Immature natural killer cell (primary cell): Measurements from ENCODE around the gene ARL5B. TPM values are rescaled to one million over a fixed set of nuclear protein-coding genes. Genes with fewer than 3 reads are reported as not detected.

ENCODE experiments used
- DNase-seq, 3 donors: peaks; one replicate each; pipeline ENCODE4 v3.0.0; 2022; ENCODE audit warnings: mixed read lengths in 1 of 3
- H3K27ac Mint-ChIP-seq, 6 donors: one replicate each; pipeline ENCODE4 v1.8.0; 2020; ENCODE audit warnings: mixed read lengths in 6 of 6, mild to moderate bottlenecking in 5 of 6, inconsistent platforms in 4 of 6, moderate library complexity in 3 of 6
- H3K27me3 Mint-ChIP-seq, 3 donors: one replicate each; pipeline ENCODE4 v1.8.0; 2020 to 2021; ENCODE audit warnings: low read depth in 3 of 3, mild to moderate bottlenecking in 3 of 3, mixed read lengths in 3 of 3, moderate library complexity in 3 of 3, inconsistent platforms in 1 of 3
- H3K36me3 Mint-ChIP-seq, 3 donors: one replicate each; pipeline ENCODE4 v1.8.0; 2020; ENCODE audit warnings: mixed read lengths in 3 of 3, inconsistent platforms in 2 of 3, mild to moderate bottlenecking in 2 of 3
- H3K4me1 Mint-ChIP-seq, 2 donors: one replicate each; pipeline ENCODE4 v1.8.0; 2020; ENCODE audit warnings: inconsistent platforms in 2 of 2, mild to moderate bottlenecking in 2 of 2, mixed read lengths in 2 of 2, moderate library complexity in 1 of 2
- H3K4me3 Mint-ChIP-seq, 5 donors: one replicate each; pipeline ENCODE4 v1.8.0; 2020; ENCODE audit warnings: mild to moderate bottlenecking in 5 of 5, mixed read lengths in 5 of 5, inconsistent platforms in 3 of 5, moderate library complexity in 3 of 5
- H3K9me3 Mint-ChIP-seq, 6 donors: one replicate each; pipeline ENCODE4 v1.8.0; 2020; ENCODE audit warnings: mild to moderate bottlenecking in 6 of 6, mixed read lengths in 6 of 6, inconsistent platforms in 4 of 6, moderate library complexity in 3 of 6
- polyA plus RNA-seq, 3 donors: library from polyadenylated mRNA; unstranded; fragments of 300-500 nt; fragmentation: Illumina TruSeq; gene quantifications; one replicate each; pipeline ENCODE4 v1.2.3, GENCODE V29; 2021

The ARL5B gene
- polyA plus RNA-seq, 3 donors from 2014 or later = 0.84 to 1.7 (median 1.6) TPM

GRCh38 chr10:18690541-18690940 lies 31.3 kb downstream of the ARL5B start:
- H3K36me3 Mint-ChIP-seq = no peaks in the 10 kb centered on the region
- H3K4me1 Mint-ChIP-seq = no peaks in the 10 kb centered on the region
- no peaks in the 10 kb centered on the region for H3K9me3 Mint-ChIP-seq
- DNase-seq = no peak
- peaks cover 0 to 5% (median 4%) of the 10 kb centered on the region in 3 donors for H3K27me3 Mint-ChIP-seq
- H3K27ac Mint-ChIP-seq = no peak overlapping the region
- H3K4me3 Mint-ChIP-seq = no peak overlapping the region

- H3K27ac Mint-ChIP-seq = no peak overlapping the region
- no peaks in the 10 kb centered on the region for H3K36me3 Mint-ChIP-seq
- H3K4me1 Mint-ChIP-seq = no peaks in the 10 kb centered on the region
- peaks cover 0 to 2% (median 0%) of the 10 kb centered on the region in 3 donors for H3K27me3 Mint-ChIP-seq
- H3K4me3 Mint-ChIP-seq = no peak overlapping the region
- no peak for DNase-seq
- no peaks in the 10 kb centered on the region for H3K9me3 Mint-ChIP-seq
These were observed 40.9 kb downstream of the ARL5B start for GRCh38 chr10:18699849-18700840.

DNA sequence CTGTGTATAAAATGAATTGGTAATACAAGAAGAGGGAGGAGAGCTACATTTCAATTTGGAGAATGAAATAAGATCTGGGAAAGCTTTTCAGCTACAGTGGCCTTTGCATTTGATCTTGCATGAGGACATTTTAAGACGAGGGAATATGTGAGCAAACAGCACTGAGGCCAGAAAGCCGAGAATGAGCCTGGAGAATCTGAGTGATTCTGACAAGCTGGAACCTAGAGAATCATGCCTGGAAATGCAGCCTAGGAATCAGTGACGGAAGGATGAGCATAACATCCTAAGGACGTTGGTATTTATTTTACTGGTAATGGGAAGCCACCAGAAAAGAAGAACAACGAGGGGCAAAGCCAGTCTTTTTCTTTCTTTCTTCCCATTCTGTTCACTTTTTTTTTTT lies 44.3 kb downstream of the ARL5B start:
- Mint-ChIP-seq H3K27me3 (peaks cover 0 to 3% (median 1%) of the 10 kb centered on the region in 3 donors), H3K27ac (no peak overlapping the region), H3K9me3 (no peaks in the 10 kb centered on the region), H3K4me3 (no peak overlapping the region), H3K4me1 (no peaks in the 10 kb centered on the region), H3K36me3 (no peaks in the 10 kb centered on the region)
- no peak for DNase-seq

- H3K4me3 Mint-ChIP-seq = no peak overlapping the region
- DNase-seq = no peak
- H3K36me3 Mint-ChIP-seq = no peaks in the 10 kb centered on the region
- no peaks in the 10 kb centered on the region for H3K9me3 Mint-ChIP-seq
- H3K27me3 Mint-ChIP-seq = peaks cover 0 to 3% (median 1%) of the 10 kb centered on the region in 3 donors
- no peaks in the 10 kb centered on the region for H3K4me1 Mint-ChIP-seq
- no peak overlapping the region for H3K27ac Mint-ChIP-seq
These were observed 51.0 kb downstream of the ARL5B start for GRCh38 chr10:18710201-18710653.

GRCh38 chr10:18713077-18713476 lies 53.8 kb downstream of the ARL5B start:
- H3K36me3 Mint-ChIP-seq = no peaks in the 10 kb centered on the region
- no peaks in the 10 kb centered on the region for H3K27me3 Mint-ChIP-seq
- H3K4me1 Mint-ChIP-seq = no peaks in the 10 kb centered on the region
- DNase-seq = no peak
- no peaks in the 10 kb centered on the region for H3K9me3 Mint-ChIP-seq
- no peak overlapping the region for H3K27ac Mint-ChIP-seq
- no peak overlapping the region for H3K4me3 Mint-ChIP-seq

DNA sequence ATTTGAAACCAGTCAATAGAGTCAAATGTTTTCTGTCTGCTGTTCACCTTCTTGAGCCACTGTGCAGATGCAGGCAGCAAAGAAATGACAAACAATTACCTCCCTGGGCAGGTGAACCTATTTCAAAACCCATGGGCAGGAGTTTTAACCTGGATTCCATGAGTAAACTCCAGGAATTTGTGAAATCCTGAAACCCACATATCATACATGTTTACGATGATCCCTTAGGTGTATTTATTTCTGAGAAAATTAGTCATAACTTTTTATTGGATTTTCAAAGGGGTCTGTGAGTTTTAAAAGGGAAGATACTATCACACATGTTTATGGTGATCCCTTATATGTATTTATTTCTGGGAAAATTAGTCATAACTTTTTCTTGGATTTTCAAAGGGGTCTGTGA lies 59.8 kb downstream of the ARL5B start:
- Mint-ChIP-seq H3K27ac (no peak overlapping the region), H3K4me3 (no peak overlapping the region), H3K27me3 (no peaks in the 10 kb centered on the region), H3K36me3 (no peaks in the 10 kb centered on the region), H3K9me3 (peaks cover 0 to 2% (median 0%) of the 10 kb centered on the region in 6 donors), H3K4me1 (no peaks in the 10 kb centered on the region)
- DNase-seq = no peak

DNA sequence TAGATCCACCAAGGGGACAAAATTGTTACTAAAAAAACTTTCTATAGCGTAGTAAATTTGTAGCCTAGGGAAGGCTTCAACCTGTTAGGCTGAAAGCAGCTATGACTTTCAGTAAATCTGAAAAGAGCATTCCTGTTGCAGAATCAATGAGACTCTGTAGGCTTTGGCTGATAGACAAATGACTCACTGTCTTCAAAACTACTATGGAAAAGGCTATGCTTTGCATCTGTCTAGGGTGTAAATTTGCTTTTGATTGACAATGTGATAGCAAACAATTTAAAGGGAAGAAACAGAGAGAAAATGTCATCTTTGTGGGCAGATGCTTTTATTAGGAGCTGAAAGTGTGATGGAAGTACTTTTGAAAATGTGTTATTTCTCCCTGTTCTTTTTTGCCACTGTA lies 60.6 kb downstream of the ARL5B start:
- no peak for DNase-seq
- Mint-ChIP-seq H3K36me3 (no peaks in the 10 kb centered on the region), H3K27ac (no peak overlapping the region), H3K4me1 (no peaks in the 10 kb centered on the region), H3K27me3 (no peaks in the 10 kb centered on the region), H3K9me3 (peaks cover 0 to 2% (median 0%) of the 10 kb centered on the region in 6 donors), H3K4me3 (no peak overlapping the region)

GRCh38 chr10:18721067-18721466 lies 61.8 kb downstream of the ARL5B start:
- no peak overlapping the region for H3K27ac Mint-ChIP-seq
- no peak for DNase-seq
- peaks cover 0 to 2% (median 0%) of the 10 kb centered on the region in 6 donors for H3K9me3 Mint-ChIP-seq
- peaks cover 0 to 2% (median 0%) of the 10 kb centered on the region in 3 donors for H3K27me3 Mint-ChIP-seq
- no peak overlapping the region for H3K4me3 Mint-ChIP-seq
- no peaks in the 10 kb centered on the region for H3K4me1 Mint-ChIP-seq
- H3K36me3 Mint-ChIP-seq = no peaks in the 10 kb centered on the region

GRCh38 chr10:18723801-18724200 lies 64.6 kb downstream of the ARL5B start:
- Mint-ChIP-seq H3K36me3 (no peaks in the 10 kb centered on the region), H3K4me3 (no peak overlapping the region), H3K27ac (no peak overlapping the region), H3K4me1 (no peaks in the 10 kb centered on the region), H3K9me3 (no peaks in the 10 kb centered on the region), H3K27me3 (peaks cover 0 to 2% (median 0%) of the 10 kb centered on the region in 3 donors)
- DNase-seq = no peak

Other genes starting within 250 kb of the ARL5B start
- gene NSUN6, start 7.8 kb upstream of the ARL5B start, polyA plus RNA-seq = 10 to 100 TPM in 1 of 3 donors, 1 to 10 TPM in 2; 3.5 to 15.8 (median 6.1) TPM